Stimulated activated CD4-positive, alpha-beta T cell treated with anti-CD3 and anti-CD28 coated beads, Interleukin-12 subunit alpha, Interleukin-12 subunit beta, amount 100 ng/mL, for 4 hours (primary cell): ENCODE data around the gene FRMD4B.

Experiments
- DNase-seq: peaks from one replicate; pipeline ENCODE4 v3.0.0-alpha.2; 2020

The FRMD4B gene

GRCh38 chr3:69120879-69121464, 264.9 kb downstream of the FRMD4B start:
- DNase-seq, result peak; percentile 73
